Measurements from ENCODE around the gene EPC1. TPM values are rescaled to one million over a fixed set of nuclear protein-coding genes. Genes with fewer than 3 reads are reported as not detected.

Gene EPC1
- total RNA-seq, 1 donor from 2014 or later, result 45.4 TPM

DNA sequence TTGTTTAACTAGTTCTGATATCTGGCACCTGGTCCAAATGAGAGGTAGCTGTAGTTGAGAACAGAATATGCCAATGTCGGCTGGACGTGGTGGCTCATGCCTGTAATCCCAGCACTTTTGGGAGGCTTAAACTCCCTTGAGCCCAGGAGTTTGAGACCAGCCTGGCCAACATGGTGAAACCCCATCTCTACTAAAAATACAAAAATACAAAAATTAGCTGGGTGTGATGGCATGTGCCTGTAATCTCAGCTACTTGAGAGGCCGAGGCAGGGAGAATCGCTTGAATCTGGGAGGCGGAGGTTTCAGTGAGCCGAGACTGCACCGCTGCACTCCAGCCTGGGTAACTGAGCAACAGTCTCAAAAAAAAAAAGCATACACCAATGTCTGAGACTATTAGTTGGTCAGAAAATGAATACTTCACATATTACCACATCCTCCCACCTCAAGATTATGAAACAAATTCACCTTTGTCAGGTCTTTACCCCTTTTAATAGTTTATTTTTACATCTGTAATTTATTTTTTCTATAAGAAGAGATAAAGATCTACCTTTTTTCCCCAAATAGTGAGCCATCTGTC lies 38.8 kb downstream of the EPC1 start:
- Histone ChIP-seq H3K9ac (no peak overlapping the region), H3K4me1 (no peaks in the 10 kb centered on the region), H3K36me3 (peaks cover 23% of the 10 kb centered on the region), H3K27me3 (no peaks in the 10 kb centered on the region), H3K4me2 (no peak overlapping the region), H4K20me1 (ENCODE audit: low read depth) (peaks cover 49% of the 10 kb centered on the region), H3K9me3 (ENCODE audit: low read depth) (no peaks in the 10 kb centered on the region), H3F3A (ENCODE audit: low read depth) (no peaks in the 10 kb centered on the region), H2AFZ (replicated peaks) (no peak overlapping the region), H3K79me2 (ENCODE audit: low read depth) (peaks cover 100% of the 10 kb centered on the region), H3K27ac (no peak overlapping the region), H3K4me3 (no peak overlapping the region)
- TF ChIP-seq, protein P1, sequence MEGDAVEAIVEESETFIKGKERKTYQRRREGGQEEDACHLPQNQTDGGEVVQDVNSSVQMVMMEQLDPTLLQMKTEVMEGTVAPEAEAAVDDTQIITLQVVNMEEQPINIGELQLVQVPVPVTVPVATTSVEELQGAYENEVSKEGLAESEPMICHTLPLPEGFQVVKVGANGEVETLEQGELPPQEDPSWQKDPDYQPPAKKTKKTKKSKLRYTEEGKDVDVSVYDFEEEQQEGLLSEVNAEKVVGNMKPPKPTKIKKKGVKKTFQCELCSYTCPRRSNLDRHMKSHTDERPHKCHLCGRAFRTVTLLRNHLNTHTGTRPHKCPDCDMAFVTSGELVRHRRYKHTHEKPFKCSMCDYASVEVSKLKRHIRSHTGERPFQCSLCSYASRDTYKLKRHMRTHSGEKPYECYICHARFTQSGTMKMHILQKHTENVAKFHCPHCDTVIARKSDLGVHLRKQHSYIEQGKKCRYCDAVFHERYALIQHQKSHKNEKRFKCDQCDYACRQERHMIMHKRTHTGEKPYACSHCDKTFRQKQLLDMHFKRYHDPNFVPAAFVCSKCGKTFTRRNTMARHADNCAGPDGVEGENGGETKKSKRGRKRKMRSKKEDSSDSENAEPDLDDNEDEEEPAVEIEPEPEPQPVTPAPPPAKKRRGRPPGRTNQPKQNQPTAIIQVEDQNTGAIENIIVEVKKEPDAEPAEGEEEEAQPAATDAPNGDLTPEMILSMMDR (IDR thresholded peaks at IDR 0.05), result no peak
- TF ChIP-seq EZH2phosphoT487 (IDR thresholded peaks at IDR 0.05), result no peak
- Mint-ChIP-seq H3K27me3 (ENCODE audit: insufficient read depth, low read depth) (no peaks in the 10 kb centered on the region), H3K4me1 (peaks cover 4% of the 10 kb centered on the region), H3K9me3 (peaks cover 16% of the 10 kb centered on the region), H3K36me3 (peaks cover 49% of the 10 kb centered on the region), H3K4me3 (no peak overlapping the region), H3K27ac (no peak overlapping the region)
- no peak for DNase-seq (ENCODE audit: low spot score)

DNA sequence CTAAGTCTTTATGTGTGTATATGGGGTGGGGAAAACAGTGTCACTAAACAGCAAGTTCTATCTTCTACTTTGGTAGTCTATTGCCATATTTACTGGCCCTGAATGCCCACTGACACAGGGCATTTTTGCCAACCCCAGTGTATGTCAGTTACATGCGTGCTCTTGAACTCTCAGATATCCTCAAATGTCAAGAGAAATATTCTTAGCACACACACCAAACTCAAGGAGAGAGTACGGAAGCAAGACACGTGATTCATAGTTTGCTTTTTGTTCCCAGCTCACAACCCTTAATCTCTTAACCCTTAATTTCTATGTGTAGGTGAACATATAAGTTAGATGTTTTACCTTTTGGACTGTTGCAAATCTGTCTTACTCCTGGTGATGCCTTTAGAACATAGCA lies 39.3 kb downstream of the EPC1 start:
- Mint-ChIP-seq H3K9me3 (peaks cover 14% of the 10 kb centered on the region), H3K27ac (no peak overlapping the region), H3K27me3 (ENCODE audit: insufficient read depth, low read depth) (no peaks in the 10 kb centered on the region), H3K4me1 (peaks cover 4% of the 10 kb centered on the region), H3K4me3 (no peak overlapping the region), H3K36me3 (peaks cover 50% of the 10 kb centered on the region)
- Histone ChIP-seq H3K4me1 (no peaks in the 10 kb centered on the region), H3K27ac (no peak overlapping the region), H3K36me3 (peaks cover 23% of the 10 kb centered on the region), H3K27me3 (no peaks in the 10 kb centered on the region), H3K9ac (no peak overlapping the region), H3K9me3 (ENCODE audit: low read depth) (no peaks in the 10 kb centered on the region), H4K20me1 (ENCODE audit: low read depth) (peaks cover 47% of the 10 kb centered on the region), H3K79me2 (ENCODE audit: low read depth) (peaks cover 100% of the 10 kb centered on the region), H3K4me2 (no peak overlapping the region), H2AFZ (replicated peaks) (no peak overlapping the region), H3F3A (ENCODE audit: low read depth) (no peaks in the 10 kb centered on the region), H3K4me3 (no peak overlapping the region)
- TF ChIP-seq, protein P1 (IDR thresholded peaks at IDR 0.05), result no peak
- no peak for TF ChIP-seq EZH2 (IDR thresholded peaks at IDR 0.05)
- TF ChIP-seq EZH2phosphoT487 (IDR thresholded peaks at IDR 0.05), result no peak
- DNase-seq (ENCODE audit: low spot score), result no peak

DNA sequence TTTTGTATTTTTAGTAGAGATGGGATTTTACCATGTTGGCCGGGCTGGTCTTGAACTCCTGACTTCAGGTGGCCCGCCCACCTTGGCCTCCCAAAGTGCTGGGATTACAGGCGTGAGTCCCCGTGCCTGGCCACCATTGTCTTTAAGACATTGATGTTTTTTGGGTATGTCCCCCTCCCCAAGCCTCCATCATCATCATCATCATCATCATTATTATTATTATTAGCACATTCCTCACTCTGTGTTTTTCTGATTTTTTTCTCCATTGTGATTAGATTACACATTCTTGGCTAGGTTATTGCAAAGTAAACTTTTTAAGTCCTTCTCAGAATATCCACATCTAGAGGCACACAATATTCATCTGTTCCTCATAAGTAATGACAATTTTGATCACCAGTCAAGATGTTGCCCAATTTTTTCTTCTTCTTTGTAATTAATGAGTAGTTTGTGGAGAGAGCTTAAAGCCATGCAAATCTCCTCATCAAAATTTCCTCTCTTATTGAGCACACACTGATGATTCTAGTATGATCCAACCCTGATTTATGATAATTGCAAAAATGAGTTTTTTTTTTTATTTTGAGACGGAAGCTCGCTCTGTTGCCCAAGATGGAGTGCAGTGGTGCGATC lies 47.5 kb downstream of the EPC1 start:
- Mint-ChIP-seq H3K9me3 (peaks cover 17% of the 10 kb centered on the region), H3K27ac (no peak overlapping the region), H3K27me3 (ENCODE audit: insufficient read depth, low read depth) (no peaks in the 10 kb centered on the region), H3K4me3 (no peak overlapping the region), H3K36me3 (peaks cover 47% of the 10 kb centered on the region), H3K4me1 (no peaks in the 10 kb centered on the region)
- no peaks in the 10 kb centered on the region for H3K4me1 ChIP-seq
- H3K4me2 ChIP-seq, result no peak overlapping the region
- H3F3A ChIP-seq (ENCODE audit: low read depth), result no peaks in the 10 kb centered on the region
- peaks cover 13% of the 10 kb centered on the region for H3K36me3 ChIP-seq
- TF ChIP-seq EZH2 (IDR thresholded peaks at IDR 0.05), result no peak
- no peak for TF ChIP-seq EZH2phosphoT487 (IDR thresholded peaks at IDR 0.05)
- TF ChIP-seq, protein P1 (IDR thresholded peaks at IDR 0.05), result no peak
- no peak overlapping the region for H2AFZ ChIP-seq (replicated peaks)
- no peaks in the 10 kb centered on the region for H3K27me3 ChIP-seq
- H3K79me2 ChIP-seq (ENCODE audit: low read depth), result peaks cover 97% of the 10 kb centered on the region
- no peaks in the 10 kb centered on the region for H3K9me3 ChIP-seq (ENCODE audit: low read depth)
- H3K4me3 ChIP-seq, result no peak overlapping the region
- no peak for DNase-seq (ENCODE audit: low spot score)
- no peak overlapping the region for H3K9ac ChIP-seq
- H4K20me1 ChIP-seq (ENCODE audit: low read depth), result peaks cover 17% of the 10 kb centered on the region
- no peak overlapping the region for H3K27ac ChIP-seq

Measured in neural progenitor cell (in vitro differentiated cells).